Ovary (tissue), 9 donors: Measurements from ENCODE around the gene KCND3. TPM values are rescaled to one million over a fixed set of nuclear protein-coding genes. Genes with fewer than 3 reads are reported as not detected.

Source experiments
- DNase-seq, 5 donors: peaks; one replicate each; pipeline ENCODE4 v3.0.0-alpha.2; 2019 to 2020
- H3K27ac ChIP-seq, 2 donors: fragments of 200-600 bp; one replicate each; pipeline versions ENCODE4 v1.5.1 to v1.8.0; 2019 to 2022
- H3K27me3 ChIP-seq: fragments of 200-600 bp; one replicate; pipeline ENCODE4 v1.8.0; 2022
- H3K36me3 ChIP-seq: fragments of 200-600 bp; sonication (generic); one replicate; pipeline ENCODE4 v1.5.1; 2019
- H3K4me1 ChIP-seq: one replicate; pipeline ENCODE4 v1.8.1; 2013; ENCODE audit warnings: mild to moderate bottlenecking, moderate library complexity; ENCODE audit not compliant: insufficient read depth
- H3K4me3 ChIP-seq: fragments of 200-600 bp; sonication (generic); one replicate; pipeline ENCODE4 v1.5.1; 2017
- H3K9me3 ChIP-seq, 2 donors: fragments of 200-600 bp in 1 of 2; sonication (generic) in 1 of 2; one replicate each; pipeline versions ENCODE4 v1.5.1 to v1.8.1; 2013 to 2019; ENCODE audit warnings: mild to moderate bottlenecking in 1 of 2, moderate library complexity in 1 of 2
- EP300 ChIP-seq: sonication (generic); formaldehyde crosslinking; IDR thresholded peaks from one replicate; pipeline ENCODE4 v1.6.1; 2017; ENCODE audit warnings: antibody characterized with exemption
- POLR2A ChIP-seq: fragments of 450-650 bp; IDR thresholded peaks from one replicate; pipeline ENCODE4 v1.6.1; 2017; ENCODE audit warnings: antibody characterized with exemption, mild to moderate bottlenecking, moderate library complexity
- WGBS, 3 donors: extraction: QIAGEN DNeasy Blood & Tissue Kit in 1 of 3; methylation state at CpG; one replicate each; pipeline versions ENCODE4 v1.1.5 to v1.1.7; 2013 to 2017; 5-methylcytosine and 5-hydroxymethylcytosine counted together
- intact Hi-C, 4 donors: fragments of 100-400 bp; cut with DNase I; formaldehyde crosslinking; loops; one replicate each; pipeline versions ENCODE4 v1.11.0 to v1.15.1; 2022 to 2023
- polyA plus RNA-seq, 2 donors: library from polyadenylated mRNA; stranded (reverse); fragments of 200-250 nt in 1 of 2; fragments of 350-450 nt in 1 of 2; fragmentation: Illumina TruSeq in 1 of 2; extraction: RNeasy Lipid Tissue Mini Kit (QIAGEN cat#74804) in 1 of 2; gene quantifications; one replicate each; pipeline ENCODE4 v1.2.3, GENCODE V29; 2013 to 2014
- total RNA-seq, 7 donors: library from RNA; depleted of rRNA in 2 of 7; stranded (reverse); fragments of >200 nt in 2 of 7; fragmentation: NEBNext Ultra II Directional in 3 of 7; extraction: Animal tissue kit (Norgen Biotek cat#: 25700) in 3 of 7; gene quantifications; one replicate each; pipeline versions ENCODE4 v1.1.0 to v1.2.4, GENCODE V29; 2016 to 2023
- TF ChIP-seq, protein P1 (sequence below), 3 donors: fragments of 450-650 bp in 2 of 3; fragments of 200-600 bp in 1 of 3; IDR thresholded peaks; one replicate each; pipeline versions ENCODE4 v1.5.1 to v1.8.0; 2016 to 2022; ENCODE audit warnings: antibody characterized with exemption in 3 of 3, mild to moderate bottlenecking in 1 of 3
- donor health status: DM: no; HTN: no; CAD: no; lungs with moderate emphysema.
- donor health status: DM: no; HTN: no; CAD: no.
- donor health status: Bipolar disorder and iron deficiency.
- donor health status: DM: yes; HTN: yes; CAD: no.
- donor health status: DM: no; HTN: no; CAD: no.
- donor health status: DM: yes; HTN: yes; CAD: no.

Gene KCND3
- total and polyA plus RNA-seq, 9 donors: 0.15 to 6.5 (median 0.60) TPM

DNA sequence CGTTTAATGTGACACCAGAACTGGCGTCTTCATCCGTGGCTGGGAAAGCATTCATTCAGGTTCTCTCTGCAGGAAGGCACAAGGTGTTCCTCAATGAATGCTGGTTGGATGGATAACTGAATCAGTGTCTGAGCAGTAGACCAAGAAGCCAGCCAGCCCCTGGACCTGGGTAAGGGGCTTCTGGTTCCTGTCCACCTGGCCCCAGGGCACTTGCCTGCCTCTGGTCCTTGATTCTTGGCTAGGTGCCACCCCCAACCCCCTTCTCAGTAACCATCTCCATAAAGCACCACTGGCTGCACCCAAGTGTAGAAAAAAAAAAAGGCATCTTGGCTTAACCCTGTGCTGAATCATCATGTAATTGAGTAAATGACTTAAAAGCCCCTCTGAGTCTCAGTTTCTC is 59.1 kb downstream of the KCND3 start:
- TF ChIP-seq POLR2A (no peak), EP300 (no peak)
- TF ChIP-seq, protein P1, sequence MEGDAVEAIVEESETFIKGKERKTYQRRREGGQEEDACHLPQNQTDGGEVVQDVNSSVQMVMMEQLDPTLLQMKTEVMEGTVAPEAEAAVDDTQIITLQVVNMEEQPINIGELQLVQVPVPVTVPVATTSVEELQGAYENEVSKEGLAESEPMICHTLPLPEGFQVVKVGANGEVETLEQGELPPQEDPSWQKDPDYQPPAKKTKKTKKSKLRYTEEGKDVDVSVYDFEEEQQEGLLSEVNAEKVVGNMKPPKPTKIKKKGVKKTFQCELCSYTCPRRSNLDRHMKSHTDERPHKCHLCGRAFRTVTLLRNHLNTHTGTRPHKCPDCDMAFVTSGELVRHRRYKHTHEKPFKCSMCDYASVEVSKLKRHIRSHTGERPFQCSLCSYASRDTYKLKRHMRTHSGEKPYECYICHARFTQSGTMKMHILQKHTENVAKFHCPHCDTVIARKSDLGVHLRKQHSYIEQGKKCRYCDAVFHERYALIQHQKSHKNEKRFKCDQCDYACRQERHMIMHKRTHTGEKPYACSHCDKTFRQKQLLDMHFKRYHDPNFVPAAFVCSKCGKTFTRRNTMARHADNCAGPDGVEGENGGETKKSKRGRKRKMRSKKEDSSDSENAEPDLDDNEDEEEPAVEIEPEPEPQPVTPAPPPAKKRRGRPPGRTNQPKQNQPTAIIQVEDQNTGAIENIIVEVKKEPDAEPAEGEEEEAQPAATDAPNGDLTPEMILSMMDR (IDR thresholded peaks at IDR 0.05): no peak
- no peak overlapping the region for H3K27ac ChIP-seq
- WGBS, 3 donors: 62 to 74% (median 72%) methylated on average over 3 of the region's 3 CpGs
- no peak overlapping the region for H3K4me3 ChIP-seq
- no peaks in the 10 kb centered on the region for H3K27me3 ChIP-seq
- no peaks in the 10 kb centered on the region for H3K4me1 ChIP-seq
- H3K9me3 ChIP-seq: no peaks in the 10 kb centered on the region
- intact Hi-C loops: no loop called here
- no peaks in the 10 kb centered on the region for H3K36me3 ChIP-seq
- no peak for DNase-seq

DNA sequence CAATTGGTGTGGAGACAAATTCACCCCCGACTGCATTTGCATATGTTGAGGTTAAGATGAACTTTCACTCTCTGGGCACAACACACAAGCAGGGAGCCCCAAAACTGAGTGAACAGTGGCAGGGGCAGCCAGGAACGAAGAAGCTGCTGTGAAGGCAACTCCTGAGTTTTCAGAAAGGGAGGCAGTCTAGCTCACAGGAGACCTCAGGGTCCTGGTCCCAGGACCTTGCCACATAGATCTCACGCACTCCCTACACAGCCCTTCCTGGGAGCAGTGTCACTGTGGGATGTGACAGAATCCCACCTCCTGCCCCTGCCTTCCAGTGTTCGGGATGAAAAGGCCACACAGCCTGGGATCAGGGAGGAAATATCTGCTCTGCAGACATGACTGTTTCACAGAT is 60.9 kb downstream of the KCND3 start:
- H3K9me3 ChIP-seq: no peaks in the 10 kb centered on the region
- H3K27me3 ChIP-seq: no peaks in the 10 kb centered on the region
- intact Hi-C loops: no loop called here
- TF ChIP-seq POLR2A (no peak), EP300 (no peak)
- TF ChIP-seq, protein P1 (IDR thresholded peaks at IDR 0.05): no peak
- no peak overlapping the region for H3K4me3 ChIP-seq
- 61 to 71% (median 64%) methylated on average over 4 of the region's 4 CpGs for WGBS, 3 donors
- DNase-seq: no peak
- no peaks in the 10 kb centered on the region for H3K4me1 ChIP-seq
- no peak overlapping the region for H3K27ac ChIP-seq
- no peaks in the 10 kb centered on the region for H3K36me3 ChIP-seq

DNA sequence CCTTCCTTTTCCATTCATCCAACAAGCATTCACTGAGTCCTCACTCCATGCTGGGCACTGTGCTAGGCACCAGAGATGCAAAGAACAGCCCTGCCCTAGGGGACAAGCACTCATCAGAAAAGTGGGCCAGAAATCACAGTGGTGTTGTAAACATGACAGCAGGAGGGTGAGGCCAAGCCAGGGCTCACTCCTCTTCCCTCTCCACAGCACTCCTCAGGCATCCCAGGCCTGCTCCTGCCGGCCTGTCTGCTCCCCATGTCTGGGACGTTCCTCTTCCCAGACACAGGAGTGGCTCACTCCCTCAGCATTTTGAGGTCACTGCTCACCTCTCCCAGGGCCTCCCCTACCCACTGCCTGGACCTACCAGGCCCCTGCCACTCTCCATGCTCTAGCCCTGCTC is 61.8 kb downstream of the KCND3 start:
- Histone ChIP-seq H3K36me3 (no peaks in the 10 kb centered on the region), H3K9me3 (no peaks in the 10 kb centered on the region), H3K4me3 (no peak overlapping the region), H3K27me3 (no peaks in the 10 kb centered on the region), H3K27ac (no peak overlapping the region), H3K4me1 (no peaks in the 10 kb centered on the region)
- 23 to 54% (median 45%) methylated on average over 2 of the region's 2 CpGs for WGBS, 3 donors
- no peak for DNase-seq
- TF ChIP-seq EP300 (no peak), POLR2A (no peak)
- TF ChIP-seq, protein P1 (IDR thresholded peaks at IDR 0.05): no peak
- intact Hi-C loops: no loop called here

DNA sequence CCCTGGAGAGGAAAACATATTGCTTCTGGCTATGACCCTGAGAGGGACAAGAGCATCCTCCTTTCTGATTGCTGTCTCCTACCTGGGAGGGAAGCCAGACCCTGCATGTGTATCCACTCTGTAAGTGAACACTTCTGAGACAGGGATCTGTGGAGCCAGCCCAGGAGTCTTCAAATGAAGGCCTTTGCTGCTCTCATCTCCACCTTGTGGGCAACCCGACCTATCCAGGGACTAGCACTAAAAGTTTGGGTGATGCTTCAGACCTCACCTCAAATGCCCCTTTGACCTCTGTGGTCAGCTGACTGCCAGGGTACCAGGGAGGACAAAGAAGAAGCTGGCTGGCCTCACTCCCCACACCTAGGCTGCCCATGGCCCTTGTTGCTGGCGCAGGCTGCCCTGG is 64.7 kb downstream of the KCND3 start:
- intact Hi-C loops: no loop called here
- no peak for TF ChIP-seq POLR2A
- TF ChIP-seq, protein P1 (IDR thresholded peaks at IDR 0.05): no peak
- no peak for TF ChIP-seq EP300
- Histone ChIP-seq H3K36me3 (no peaks in the 10 kb centered on the region), H3K9me3 (no peaks in the 10 kb centered on the region), H3K27me3 (no peaks in the 10 kb centered on the region), H3K4me1 (no peaks in the 10 kb centered on the region), H3K4me3 (no peak overlapping the region), H3K27ac (no peak overlapping the region)
- 74 to 83% (median 79%) methylated on average over 2 of the region's 2 CpGs for WGBS, 3 donors
- no peak for DNase-seq

DNA sequence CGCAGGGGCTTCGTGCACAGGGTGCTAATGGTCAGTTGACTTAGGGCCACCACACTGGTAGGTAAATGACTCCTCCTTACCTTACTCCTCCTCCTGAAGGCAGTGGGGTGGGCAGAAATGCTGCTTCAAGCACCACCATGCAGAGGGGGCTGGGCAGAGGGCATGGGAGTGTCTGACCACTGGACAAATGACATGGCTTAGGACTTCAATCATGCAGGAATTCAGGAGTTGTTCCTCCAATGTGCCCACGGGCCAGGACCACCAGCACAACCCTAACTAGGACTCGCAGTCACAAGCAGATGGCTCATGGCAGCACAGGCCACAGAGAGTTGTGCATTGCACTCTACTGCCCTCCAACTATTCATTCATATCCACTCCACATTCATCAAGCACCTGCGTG is 65.7 kb downstream of the KCND3 start:
- intact Hi-C loops: no loop called here
- Histone ChIP-seq H3K9me3 (no peaks in the 10 kb centered on the region), H3K4me3 (no peak overlapping the region), H3K36me3 (no peaks in the 10 kb centered on the region), H3K27ac (no peak overlapping the region), H3K27me3 (no peaks in the 10 kb centered on the region), H3K4me1 (no peaks in the 10 kb centered on the region)
- DNase-seq: no peak
- 83 to 85% (median 84%) methylated on average over 5 of the region's 5 CpGs for WGBS, 3 donors
- no peak for TF ChIP-seq POLR2A
- TF ChIP-seq EP300: no peak
- TF ChIP-seq, protein P1 (IDR thresholded peaks at IDR 0.05): no peak
